K562 (cell line): ENCODE data around the gene ITGBL1.

Source experiments
- CTCF ChIP-seq, 3 experiments: IDR thresholded peaks in 2 of 3; conservative IDR thresholded peaks in 1 of 3; 2 replicates each; pipeline ENCODE4 v1.5.1; 2011 to 2012; ENCODE audit warnings: low read length in 3 of 3, mild to moderate bottlenecking in 3 of 3, control low read depth in 2 of 3, improper control_type of control experiment in 1 of 3, inconsistent platforms in 1 of 3, low read depth in 1 of 3, mixed read lengths in 1 of 3, moderate library complexity in 1 of 3; ENCODE audit not compliant: insufficient read depth in 2 of 3
- EWSR1 ChIP-seq: fragments of 450-650 bp; IDR thresholded peaks from 2 replicates; pipeline ENCODE4 v1.6.1; 2018; ENCODE audit warnings: borderline replicate concordance, mild to moderate bottlenecking, low read depth, moderate library complexity; ENCODE audit not compliant: partially characterized antibody
- ZBTB1 ChIP-seq: sonication (generic); formaldehyde crosslinking; IDR thresholded peaks from 2 replicates; pipeline ENCODE4 v1.8.1; 2023; ENCODE audit warnings: missing genetic modification reagents, low read depth, mild to moderate bottlenecking, borderline replicate concordance

GRCh38 chr13:101556676-101557123, 104.2 kb downstream of the ITGBL1 start:
- TF ChIP-seq EWSR1: no peak
- TF ChIP-seq ZBTB1: no peak
- no peak for TF ChIP-seq CTCF (IDR thresholded peaks at IDR 0.05 in 2 of 3, conservative IDR thresholded peaks at IDR 0.05 in 1 of 3; ENCODE audit: insufficient read depth in 2 of 3, low read depth in 1 of 3, low read length in 3 of 3)
